Suprapubic skin (tissue), 4 donors: ENCODE measurements around the gene HCFC1. TPM values are rescaled to one million over a fixed set of nuclear protein-coding genes. Genes with fewer than 3 reads are reported as not detected.

Experiments used
- DNase-seq, 2 donors: peaks; one replicate each; pipeline ENCODE4 v3.0.0-alpha.2; 2019; ENCODE audit warnings: low spot score in 2 of 2
- H3K27ac ChIP-seq: fragments of 200-600 bp; sonication (generic); one replicate; pipeline ENCODE4 v1.5.1; 2019
- H3K27me3 ChIP-seq: fragments of 200-600 bp; sonication (generic); one replicate; pipeline ENCODE4 v1.5.1; 2019
- H3K36me3 ChIP-seq: fragments of 200-600 bp; sonication (generic); one replicate; pipeline ENCODE4 v1.5.1; 2019
- H3K4me1 ChIP-seq: fragments of 200-600 bp; sonication (generic); one replicate; pipeline ENCODE4 v1.5.1; 2019
- H3K4me3 ChIP-seq: fragments of 200-600 bp; sonication (generic); one replicate; pipeline ENCODE4 v1.5.1; 2019; ENCODE audit warnings: mild to moderate bottlenecking
- H3K9me3 ChIP-seq: fragments of 200-600 bp; sonication (generic); one replicate; pipeline ENCODE4 v1.5.1; 2019
- CTCF ChIP-seq, 2 donors: fragments of 200-600 bp in 1 of 2; fragments of 450-650 bp in 1 of 2; sonication (generic) in 1 of 2; IDR thresholded peaks; one replicate each; pipeline ENCODE4 v1.5.1; 2016 to 2019; ENCODE audit warnings: antibody characterized with exemption in 2 of 2, mild to moderate bottlenecking in 1 of 2, moderate library complexity in 1 of 2
- EP300 ChIP-seq: sonication (generic); formaldehyde crosslinking; IDR thresholded peaks from one replicate; pipeline ENCODE4 v1.6.1; 2017; ENCODE audit warnings: antibody characterized with exemption
- POLR2A ChIP-seq, 2 donors: fragments of 450-650 bp; IDR thresholded peaks; one replicate each; pipeline ENCODE4 v1.6.1; 2017; ENCODE audit warnings: antibody characterized with exemption in 2 of 2, mild to moderate bottlenecking in 2 of 2, moderate library complexity in 2 of 2
- POLR2AphosphoS5 ChIP-seq, 3 donors: sonication (generic); formaldehyde crosslinking; IDR thresholded peaks; one replicate each; pipeline ENCODE4 v1.6.1; 2017; ENCODE audit warnings: antibody characterized with exemption in 3 of 3
- WGBS: methylation state at CpG from one replicate; pipeline ENCODE4 v1.1.5; 2018; 5-methylcytosine and 5-hydroxymethylcytosine counted together
- total RNA-seq, 4 donors: library from RNA; depleted of rRNA; stranded (reverse); fragments of >200 nt; gene quantifications; one replicate each; pipeline ENCODE4 v1.1.0, GENCODE V29; 2016

The HCFC1 gene
- total RNA-seq, 4 donors from 2014 or later: 51.9 to 72.2 (median 55.3) TPM

GRCh38 chrX:153961292-153961691 is 10.3 kb downstream of the HCFC1 start:
- DNase-seq: no peak
- Histone ChIP-seq H3K4me1 (peaks cover 7% of the 10 kb centered on the region), H3K4me3 (no peak overlapping the region), H3K9me3 (no peaks in the 10 kb centered on the region), H3K36me3 (peaks cover 72% of the 10 kb centered on the region), H3K27me3 (no peaks in the 10 kb centered on the region), H3K27ac (no peak overlapping the region)
- WGBS: 91% methylated on average over 11 of the region's 11 CpGs
- TF ChIP-seq CTCF (IDR thresholded peaks at IDR 0.05) (no peak), POLR2AphosphoS5 (IDR thresholded peaks at IDR 0.05) (no peak), EP300 (no peak), POLR2A (IDR thresholded peaks at IDR 0.05) (no peak)

GRCh38 chrX:153960786-153961185 is 10.8 kb downstream of the HCFC1 start:
- WGBS: 94% methylated on average over 20 of the region's 22 CpGs
- DNase-seq: no peak
- no peak overlapping the region for H3K27ac ChIP-seq
- H3K4me3 ChIP-seq: no peak overlapping the region
- peaks cover 77% of the 10 kb centered on the region for H3K36me3 ChIP-seq
- H3K9me3 ChIP-seq: no peaks in the 10 kb centered on the region
- peaks cover 2% of the 10 kb centered on the region for H3K4me1 ChIP-seq
- TF ChIP-seq POLR2AphosphoS5 (IDR thresholded peaks at IDR 0.05) (no peak), CTCF (IDR thresholded peaks at IDR 0.05) (no peak), EP300 (no peak), POLR2A (IDR thresholded peaks at IDR 0.05) (no peak)
- H3K27me3 ChIP-seq: no peaks in the 10 kb centered on the region

GRCh38 chrX:153960077-153960476 is 11.5 kb downstream of the HCFC1 start:
- TF ChIP-seq POLR2A (IDR thresholded peaks at IDR 0.05) (no peak), POLR2AphosphoS5 (IDR thresholded peaks at IDR 0.05) (no peak), EP300 (no peak), CTCF (IDR thresholded peaks at IDR 0.05) (no peak)
- Histone ChIP-seq H3K4me1 (no peaks in the 10 kb centered on the region), H3K4me3 (no peak overlapping the region), H3K9me3 (no peaks in the 10 kb centered on the region), H3K27me3 (no peaks in the 10 kb centered on the region), H3K36me3 (peaks cover 85% of the 10 kb centered on the region), H3K27ac (no peak overlapping the region)
- WGBS: 95% methylated on average over 13 of the region's 16 CpGs
- no peak for DNase-seq

GRCh38 chrX:153959649-153960048 is 12.0 kb downstream of the HCFC1 start:
- DNase-seq: no peak
- peaks cover 89% of the 10 kb centered on the region for H3K36me3 ChIP-seq
- H3K4me1 ChIP-seq: no peaks in the 10 kb centered on the region
- WGBS: 93% methylated on average over 3 of the region's 15 CpGs
- no peaks in the 10 kb centered on the region for H3K9me3 ChIP-seq
- no peak overlapping the region for H3K27ac ChIP-seq
- no peaks in the 10 kb centered on the region for H3K27me3 ChIP-seq
- TF ChIP-seq EP300 (no peak), POLR2AphosphoS5 (IDR thresholded peaks at IDR 0.05) (no peak), POLR2A (IDR thresholded peaks at IDR 0.05) (no peak), CTCF (IDR thresholded peaks at IDR 0.05) (no peak)
- H3K4me3 ChIP-seq: no peak overlapping the region

- H3K4me1 ChIP-seq: no peaks in the 10 kb centered on the region
- no peak overlapping the region for H3K4me3 ChIP-seq
- 80% methylated on average over 2 of the region's 14 CpGs for WGBS
- no peaks in the 10 kb centered on the region for H3K27me3 ChIP-seq
- TF ChIP-seq POLR2AphosphoS5 (IDR thresholded peaks at IDR 0.05) (no peak), EP300 (no peak), CTCF (IDR thresholded peaks at IDR 0.05) (no peak), POLR2A (IDR thresholded peaks at IDR 0.05) (no peak)
- DNase-seq: no peak
- H3K36me3 ChIP-seq: peaks cover 90% of the 10 kb centered on the region
- H3K9me3 ChIP-seq: no peaks in the 10 kb centered on the region
- H3K27ac ChIP-seq: no peak overlapping the region
These were observed 13.0 kb downstream of the HCFC1 start for GRCh38 chrX:153958605-153959004.
